GM19397 (cell line): Measurements from ENCODE around the gene ITFG2.
"Not testable (repeated sequence)": the region's sequence is repeated elsewhere in the genome, so short reads cannot be mapped to it uniquely, and the experiment has no call there.

Experiments
- ATAC-seq: cut with Tn5 transposase; IDR thresholded peaks from one replicate; pipeline ENCODE4 v1.9.1; 2021; ENCODE audit warnings: mild to moderate bottlenecking, moderate library complexity; ENCODE audit not compliant: unreplicated experiment

Gene ITFG2

GRCh38 chr12:2858944-2859421, 46.5 kb downstream of the ITFG2 start:
- ATAC-seq = no peak

GRCh38 chr12:2860170-2860569, 47.7 kb downstream of the ITFG2 start:
- ATAC-seq = no peak

DNA sequence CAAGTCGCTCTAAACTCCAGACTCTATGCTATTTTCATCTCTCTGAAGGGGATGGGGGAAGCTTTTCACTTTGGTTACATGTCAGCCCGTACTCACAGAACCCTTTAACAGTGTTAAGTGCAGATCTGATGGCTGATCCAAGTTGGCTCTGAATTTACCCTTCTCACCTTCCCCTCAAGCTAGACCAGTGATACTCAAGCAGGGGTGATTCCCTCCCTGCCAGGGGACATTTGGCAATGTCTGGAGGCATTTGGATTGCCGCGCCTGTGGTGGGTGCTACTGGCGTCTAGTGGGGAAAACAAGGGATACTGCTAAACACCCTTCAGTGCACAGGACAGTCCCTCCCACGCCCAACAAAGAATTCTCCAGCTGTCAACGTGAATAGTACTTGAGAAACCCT, 50.4 kb downstream of the ITFG2 start:
- ATAC-seq = no peak

DNA sequence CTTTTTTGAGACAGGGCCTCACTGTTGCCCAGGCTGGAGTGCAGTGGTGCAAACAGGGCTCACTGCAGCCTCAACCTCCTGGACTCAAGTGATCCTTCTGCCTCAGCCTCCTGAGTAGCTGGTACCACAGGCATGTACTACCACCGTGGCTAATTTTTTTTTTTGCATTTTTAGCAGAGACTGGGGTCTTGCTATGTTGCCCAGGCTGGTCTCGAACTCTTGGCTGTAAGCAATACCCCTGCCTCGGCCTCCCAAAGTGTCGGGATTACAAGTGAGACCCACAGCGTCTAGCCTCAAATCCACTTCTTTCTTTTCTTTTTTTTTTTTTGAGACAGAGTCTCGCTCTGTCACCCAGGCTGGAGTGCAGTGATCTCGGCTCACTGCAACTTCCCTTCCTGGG, 50.9 kb downstream of the ITFG2 start:
- ATAC-seq = not testable (repeated sequence)

DNA sequence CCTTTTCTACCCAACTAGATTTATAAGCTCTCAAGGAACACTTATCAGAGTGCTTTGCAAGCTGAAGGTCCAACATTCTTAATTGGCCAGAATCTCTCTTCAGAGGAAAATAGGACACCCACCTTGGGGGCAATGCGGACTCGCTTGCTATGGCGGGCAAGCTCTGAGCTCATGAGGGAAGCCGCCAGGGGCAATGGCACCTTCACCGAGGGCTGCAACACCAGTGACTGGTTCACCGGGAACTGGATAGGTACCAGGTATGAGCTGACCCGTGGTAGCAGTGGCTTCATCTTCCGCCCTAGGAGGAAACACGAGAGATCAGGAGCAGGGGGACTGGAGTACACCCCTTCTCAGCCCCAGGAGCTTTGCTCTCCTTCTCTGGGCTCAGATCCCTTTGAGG, 51.7 kb downstream of the ITFG2 start:
- no peak for ATAC-seq

DNA sequence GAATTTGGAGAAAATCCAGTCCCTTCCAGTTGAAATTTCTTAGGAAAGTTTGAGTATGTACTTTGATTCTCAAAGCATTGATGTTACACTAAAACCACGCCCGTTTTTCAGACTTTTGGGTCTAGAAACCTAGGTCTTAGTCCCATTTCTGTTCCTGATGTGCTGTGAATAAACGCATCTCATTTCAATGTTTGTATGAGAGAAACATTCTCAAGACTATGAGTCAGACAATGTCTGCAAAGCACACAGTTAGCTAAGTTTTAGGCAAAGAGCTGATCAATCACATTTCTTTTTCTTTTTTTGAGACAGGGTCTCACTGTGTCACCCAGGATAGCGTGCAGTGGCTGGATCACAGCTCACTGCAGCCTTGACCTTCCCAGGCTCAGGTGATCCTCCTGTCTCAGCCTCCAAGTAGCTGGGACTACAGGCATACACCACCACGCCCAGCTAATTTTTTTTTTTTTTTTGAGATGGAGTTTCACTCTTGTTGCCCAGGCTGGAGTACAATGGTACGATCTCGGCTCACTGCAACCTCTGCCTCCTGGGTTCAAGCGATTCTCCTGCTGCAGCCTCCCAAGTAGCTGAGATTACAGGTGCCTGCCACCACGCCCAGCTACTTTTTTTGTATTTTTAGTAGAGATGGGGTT, 56.6 kb downstream of the ITFG2 start:
- not testable (repeated sequence) for ATAC-seq
